Stimulated activated naive CD8-positive, alpha-beta T cell treated with anti-CD3 and anti-CD28 coated beads, Interleukin-15, Interleukin-2, amounts not matched to agents 100 U/mL and 50 U/mL, for 24 hours (primary cell): ENCODE measurements around the gene CRACDL.

Experiments
- ATAC-seq: fragments of 150-1000 bp; cut with Tn5 transposase; one replicate; pipeline ENCODE4 v1.10.0; 2021
- DNase-seq: peaks from one replicate; pipeline ENCODE4 v3.0.0; 2021

CRACDL gene

GRCh38 chr2:98935777-98936352 lies at the start of gene CRACDL:
Gene CRACDL (minus strand): TSS chr2:98936225. CDS start chr2:98846800, 89,425 bp downstream.
- DNase-seq, result no peak
- peak; percentile 25 for ATAC-seq

- no peak for ATAC-seq
- DNase-seq, result no peak
Observed at GRCh38 chr2:98975611-98976010, 39.6 kb upstream of the CRACDL start.

- ATAC-seq, result no peak
- DNase-seq, result no peak
Observed at GRCh38 chr2:98972582-98973167, 36.6 kb upstream of the CRACDL start.

- DNase-seq (no peak), ATAC-seq (no peak)
Observed at GRCh38 chr2:98959810-98960507, 23.9 kb upstream of the CRACDL start.

- DNase-seq (no peak), ATAC-seq (no peak)
Observed at GRCh38 chr2:98952966-98953365, 16.9 kb upstream of the CRACDL start.

GRCh38 chr2:98948956-98949739 lies 13.1 kb upstream of the CRACDL start:
- ATAC-seq (no peak), DNase-seq (no peak)

- no peak for ATAC-seq
- DNase-seq, result no peak
Observed at GRCh38 chr2:98947554-98947953, 11.5 kb upstream of the CRACDL start.

- ATAC-seq (no peak), DNase-seq (no peak)
Observed at GRCh38 chr2:98946855-98947254, 10.8 kb upstream of the CRACDL start.

GRCh38 chr2:98944775-98945174 lies 8.8 kb upstream of the CRACDL start:
- DNase-seq (no peak), ATAC-seq (no peak)

- ATAC-seq (no peak), DNase-seq (no peak)
Observed at GRCh38 chr2:98940102-98940501, 4.1 kb upstream of the CRACDL start.

GRCh38 chr2:98937906-98938305 lies 1.9 kb upstream of the CRACDL start:
- DNase-seq (no peak), ATAC-seq (no peak)

- DNase-seq (peak; percentile 32), ATAC-seq (no peak)
Observed at GRCh38 chr2:98936353-98937351, 627 bp upstream of the CRACDL start.

- ATAC-seq (no peak), DNase-seq (no peak)
Observed at GRCh38 chr2:98935111-98935770, 784 bp downstream of the CRACDL start.

GRCh38 chr2:98932778-98933343 lies 3.2 kb downstream of the CRACDL start:
- ATAC-seq, result no peak

GRCh38 chr2:98932164-98932563 lies 3.9 kb downstream of the CRACDL start:
- DNase-seq (no peak), ATAC-seq (no peak)

More at GRCh38 chr2:98932778-98933343, 3.2 kb downstream of the CRACDL start:
- no peak for DNase-seq

- DNase-seq (no peak), ATAC-seq (no peak)
Observed at GRCh38 chr2:98931596-98931995, 4.4 kb downstream of the CRACDL start.

GRCh38 chr2:98929920-98930319 lies 6.1 kb downstream of the CRACDL start:
- no peak for DNase-seq
- ATAC-seq, result no peak

GRCh38 chr2:98928242-98928641 lies 7.8 kb downstream of the CRACDL start:
- DNase-seq (no peak), ATAC-seq (no peak)

GRCh38 chr2:98927027-98927426 lies 9.0 kb downstream of the CRACDL start:
- DNase-seq (no peak), ATAC-seq (no peak)

- DNase-seq, result no peak
- ATAC-seq, result no peak
Observed at GRCh38 chr2:98926601-98927000, 9.4 kb downstream of the CRACDL start.

GRCh38 chr2:98924910-98925309 lies 11.1 kb downstream of the CRACDL start:
- ATAC-seq (no peak), DNase-seq (no peak)
